ENCODE results near the gene SMG6. TPM values are rescaled to one million over a fixed set of nuclear protein-coding genes. Genes with fewer than 3 reads are reported as not detected.

Gene SMG6
- total RNA-seq, 1 experiment from 2014 or later = 33.8 TPM

DNA sequence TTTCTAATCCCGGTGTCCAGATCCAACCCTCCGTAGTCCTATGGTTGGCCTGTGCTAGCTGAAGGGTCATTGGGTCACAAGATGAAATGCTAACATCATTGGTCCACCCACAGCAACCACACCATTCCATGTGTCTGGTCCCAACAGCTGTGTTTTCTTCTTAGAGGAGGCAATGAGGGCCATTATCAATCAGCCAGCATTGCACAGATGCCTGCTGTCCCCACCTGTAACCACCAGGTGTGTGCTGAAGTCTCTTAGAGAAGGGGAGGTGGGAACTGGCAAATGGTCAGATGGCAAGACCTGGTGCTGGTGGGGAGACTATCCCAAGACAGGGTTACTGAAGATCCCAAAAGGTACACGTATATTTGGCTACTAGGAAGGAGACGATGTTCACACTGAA is 211.3 kb downstream of the SMG6 start:
- H3K27me3 ChIP-seq (replicated peaks; ENCODE audit: control insufficient read depth, insufficient read depth, low read length) = no peaks in the 10 kb centered on the region
- Mint-ChIP-seq H3K27me3 (ENCODE audit: insufficient read depth, unreplicated experiment) (no peaks in the 10 kb centered on the region), H3K36me3 (ENCODE audit: insufficient read depth, unreplicated experiment) (peaks cover 13% of the 10 kb centered on the region), H3K9me3 (ENCODE audit: unreplicated experiment) (no peaks in the 10 kb centered on the region), H3K4me1 (ENCODE audit: low read depth, unreplicated experiment) (peaks cover 12% of the 10 kb centered on the region), H3K4me3 (ENCODE audit: unreplicated experiment) (no peak overlapping the region), H3K27ac (ENCODE audit: unreplicated experiment) (no peak overlapping the region)
- TF ChIP-seq, protein P1, sequence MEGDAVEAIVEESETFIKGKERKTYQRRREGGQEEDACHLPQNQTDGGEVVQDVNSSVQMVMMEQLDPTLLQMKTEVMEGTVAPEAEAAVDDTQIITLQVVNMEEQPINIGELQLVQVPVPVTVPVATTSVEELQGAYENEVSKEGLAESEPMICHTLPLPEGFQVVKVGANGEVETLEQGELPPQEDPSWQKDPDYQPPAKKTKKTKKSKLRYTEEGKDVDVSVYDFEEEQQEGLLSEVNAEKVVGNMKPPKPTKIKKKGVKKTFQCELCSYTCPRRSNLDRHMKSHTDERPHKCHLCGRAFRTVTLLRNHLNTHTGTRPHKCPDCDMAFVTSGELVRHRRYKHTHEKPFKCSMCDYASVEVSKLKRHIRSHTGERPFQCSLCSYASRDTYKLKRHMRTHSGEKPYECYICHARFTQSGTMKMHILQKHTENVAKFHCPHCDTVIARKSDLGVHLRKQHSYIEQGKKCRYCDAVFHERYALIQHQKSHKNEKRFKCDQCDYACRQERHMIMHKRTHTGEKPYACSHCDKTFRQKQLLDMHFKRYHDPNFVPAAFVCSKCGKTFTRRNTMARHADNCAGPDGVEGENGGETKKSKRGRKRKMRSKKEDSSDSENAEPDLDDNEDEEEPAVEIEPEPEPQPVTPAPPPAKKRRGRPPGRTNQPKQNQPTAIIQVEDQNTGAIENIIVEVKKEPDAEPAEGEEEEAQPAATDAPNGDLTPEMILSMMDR (IDR thresholded peaks at IDR 0.05; ENCODE audit: insufficient read depth in 1 of 2, low read depth in 1 of 2, low read length in 1 of 2, severe bottlenecking in 1 of 2, unreplicated experiment in 1 of 2) = no peak
- intact Hi-C loops (cut with micrococcal nuclease; ENCODE audit: unreplicated experiment) = loop anchor here (10.0 kb wide), 1 partner anchor 153 kb away; no protein-coding TSS in a partner anchor
- no TSS peak for BruUV-seq (replicated peaks)
- H3K4me1 ChIP-seq = no peaks in the 10 kb centered on the region
- 0 out of 2 replicates have a peak, but pooled peaks cover 2% of the 10 kb centered on the region for H3K36me3 ChIP-seq (ENCODE audit: control insufficient read depth, insufficient read depth, low read length)
- H3K4me3 ChIP-seq (ENCODE audit: low read depth, low read length) = no peak overlapping the region
- POLR2A ChIA-PET = interaction anchor here (0.7 kb wide), 1 partner anchor 11 kb away, joined by 7 read pairs; no protein-coding TSS in a partner anchor
- no peaks in the 10 kb centered on the region for H3K9me3 ChIP-seq
- no peak for DNase-seq
- CTCF ChIA-PET = no interaction called here

DNA sequence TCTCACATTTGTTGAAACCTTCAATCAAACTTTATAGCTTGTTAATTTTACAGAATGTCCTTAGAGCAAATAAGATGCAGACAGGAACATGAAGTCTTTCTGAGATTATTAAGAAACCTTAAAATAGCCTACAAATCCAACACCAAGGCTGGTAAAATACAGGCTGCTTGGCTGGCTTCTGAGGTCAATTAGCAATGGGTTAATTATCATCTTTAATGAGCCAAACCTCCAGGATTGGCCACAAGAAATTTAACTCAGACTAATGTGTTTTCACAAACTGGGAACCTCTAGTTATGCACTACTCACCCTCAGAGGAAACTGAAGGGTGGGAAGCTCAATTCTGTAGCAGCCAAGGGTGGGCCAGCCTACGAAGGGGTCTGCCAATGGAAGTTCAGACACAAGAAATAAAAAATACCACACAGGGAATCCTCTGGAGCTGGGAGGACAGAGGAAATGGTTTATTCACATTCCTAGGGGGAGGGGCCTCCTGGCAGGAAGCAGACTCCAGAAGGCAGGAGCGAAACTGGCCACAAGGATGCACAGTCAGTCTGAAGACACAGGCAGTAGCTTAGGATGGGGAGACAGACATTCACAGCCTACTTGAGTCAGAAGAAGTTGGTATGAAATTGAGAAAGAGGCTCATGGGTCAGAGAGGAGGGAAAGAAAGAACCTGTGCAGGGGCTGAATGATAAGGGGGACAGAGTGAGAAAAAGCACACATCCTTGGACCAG is 212.6 kb downstream of the SMG6 start:
- Histone ChIP-seq H3K27me3 (replicated peaks; ENCODE audit: control insufficient read depth, insufficient read depth, low read length) (no peaks in the 10 kb centered on the region), H3K9me3 (no peaks in the 10 kb centered on the region), H3K4me3 (ENCODE audit: low read depth, low read length) (no peak overlapping the region), H3K4me1 (no peaks in the 10 kb centered on the region), H3K36me3 (ENCODE audit: control insufficient read depth, insufficient read depth, low read length) (0 out of 2 replicates have a peak, but pooled peaks cover 2% of the 10 kb centered on the region)
- Mint-ChIP-seq H3K4me3 (ENCODE audit: unreplicated experiment) (no peak overlapping the region), H3K27me3 (ENCODE audit: insufficient read depth, unreplicated experiment) (no peaks in the 10 kb centered on the region), H3K9me3 (ENCODE audit: unreplicated experiment) (no peaks in the 10 kb centered on the region), H3K36me3 (ENCODE audit: insufficient read depth, unreplicated experiment) (peaks cover 13% of the 10 kb centered on the region), H3K4me1 (ENCODE audit: low read depth, unreplicated experiment) (peaks cover 12% of the 10 kb centered on the region), H3K27ac (ENCODE audit: unreplicated experiment) (no peak overlapping the region)
- no peak for DNase-seq
- POLR2A ChIA-PET = no interaction called here
- TF ChIP-seq, protein P1 (IDR thresholded peaks at IDR 0.05; ENCODE audit: insufficient read depth in 1 of 2, low read depth in 1 of 2, low read length in 1 of 2, severe bottlenecking in 1 of 2, unreplicated experiment in 1 of 2) = peak in 1 of 2 experiments; percentile 14
- intact Hi-C loops (cut with micrococcal nuclease; ENCODE audit: unreplicated experiment) = loop anchor here (10.0 kb wide), 1 partner anchor 154 kb away; no protein-coding TSS in a partner anchor
- BruUV-seq (replicated peaks) = no TSS peak
- CTCF ChIA-PET = interaction anchor here (0.6 kb wide), 1 partner anchor 143 kb away, joined by 4 read pairs; no protein-coding TSS in a partner anchor

DNA sequence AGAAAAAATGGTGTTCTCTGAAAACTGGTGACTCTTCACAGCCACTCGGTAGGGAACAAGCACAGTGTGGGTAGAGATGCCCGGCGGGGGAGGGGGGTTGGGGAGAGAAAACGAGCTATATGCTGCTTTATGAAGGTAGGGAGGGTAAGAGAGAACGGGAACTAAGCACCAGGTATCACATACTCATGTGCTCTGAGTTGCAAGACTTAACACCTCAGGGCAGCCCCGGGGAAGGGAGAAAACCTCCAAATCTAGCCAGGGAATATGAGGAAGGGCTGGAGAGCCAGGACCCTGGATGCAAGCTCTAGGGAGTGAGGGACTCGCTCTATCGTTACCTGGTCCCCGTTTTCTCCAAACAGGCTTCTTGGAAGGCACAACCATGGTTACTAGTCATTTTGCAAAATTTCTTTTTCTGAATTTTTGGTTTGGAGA is 213.4 kb downstream of the SMG6 start:
- no peaks in the 10 kb centered on the region for H3K4me1 ChIP-seq
- peaks cover 17% of the 10 kb centered on the region for H3K36me3 Mint-ChIP-seq (ENCODE audit: insufficient read depth, unreplicated experiment)
- CTCF ChIA-PET = interaction anchor here (0.6 kb wide), 1 partner anchor 143 kb away, joined by 4 read pairs; no protein-coding TSS in a partner anchor
- POLR2A ChIA-PET = no interaction called here
- peaks cover 17% of the 10 kb centered on the region for H3K4me1 Mint-ChIP-seq (ENCODE audit: low read depth, unreplicated experiment)
- BruUV-seq (replicated peaks) = no TSS peak
- no peaks in the 10 kb centered on the region for H3K27me3 Mint-ChIP-seq (ENCODE audit: insufficient read depth, unreplicated experiment)
- no peak overlapping the region for H3K4me3 ChIP-seq (ENCODE audit: low read depth, low read length)
- intact Hi-C loops (cut with micrococcal nuclease; ENCODE audit: unreplicated experiment) = loop anchor here (10.0 kb wide), 1 partner anchor 155 kb away; no protein-coding TSS in a partner anchor
- H3K27me3 ChIP-seq (replicated peaks; ENCODE audit: control insufficient read depth, insufficient read depth, low read length) = no peaks in the 10 kb centered on the region
- no peak for DNase-seq
- TF ChIP-seq, protein P1 (IDR thresholded peaks at IDR 0.05; ENCODE audit: insufficient read depth in 1 of 2, low read depth in 1 of 2, low read length in 1 of 2, severe bottlenecking in 1 of 2, unreplicated experiment in 1 of 2) = no peak
- no peaks in the 10 kb centered on the region for H3K9me3 ChIP-seq
- H3K9me3 Mint-ChIP-seq (ENCODE audit: unreplicated experiment) = no peaks in the 10 kb centered on the region
- no peak overlapping the region for H3K27ac Mint-ChIP-seq (ENCODE audit: unreplicated experiment)
- 0 out of 2 replicates have a peak, but pooled peaks cover 5% of the 10 kb centered on the region for H3K36me3 ChIP-seq (ENCODE audit: control insufficient read depth, insufficient read depth, low read length)
- H3K4me3 Mint-ChIP-seq (ENCODE audit: unreplicated experiment) = no peak overlapping the region
